B cell (primary cell): ENCODE measurements around the gene RECK.

ENCODE experiments used
- EZH2 ChIP-seq: IDR thresholded peaks from 2 replicates; pipeline ENCODE4 v1.6.1; 2012; ENCODE audit warnings: borderline replicate concordance, low read depth, mild to moderate bottlenecking, moderate library complexity, low read length; ENCODE audit not compliant: insufficient read depth, poor library complexity, severe bottlenecking
- TF ChIP-seq, protein P1 (sequence below): fragments of 200-600 bp; IDR thresholded peaks from one replicate; pipeline ENCODE4 v1.8.0; 2022; ENCODE audit warnings: antibody characterized with exemption, mild to moderate bottlenecking

DNA sequence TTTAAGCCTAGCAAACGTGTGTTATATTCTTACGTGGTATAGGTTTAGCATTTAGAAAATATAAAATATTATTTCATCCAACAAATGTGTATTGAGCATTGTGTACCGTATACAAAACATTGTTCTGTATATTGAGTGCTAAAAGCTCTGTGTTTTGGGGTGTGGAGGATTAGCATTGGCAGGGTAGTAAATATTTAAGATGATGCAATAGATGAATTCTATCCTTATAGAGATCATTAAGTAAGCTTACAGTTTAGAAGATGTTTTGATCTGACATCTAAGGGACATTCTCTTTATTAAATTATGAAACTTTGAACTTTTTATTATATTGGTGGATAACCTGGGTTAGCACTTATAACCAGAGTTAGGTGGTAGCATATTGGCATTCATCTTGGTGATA, 51.3 kb downstream of the RECK start:
- TF ChIP-seq, protein P1, sequence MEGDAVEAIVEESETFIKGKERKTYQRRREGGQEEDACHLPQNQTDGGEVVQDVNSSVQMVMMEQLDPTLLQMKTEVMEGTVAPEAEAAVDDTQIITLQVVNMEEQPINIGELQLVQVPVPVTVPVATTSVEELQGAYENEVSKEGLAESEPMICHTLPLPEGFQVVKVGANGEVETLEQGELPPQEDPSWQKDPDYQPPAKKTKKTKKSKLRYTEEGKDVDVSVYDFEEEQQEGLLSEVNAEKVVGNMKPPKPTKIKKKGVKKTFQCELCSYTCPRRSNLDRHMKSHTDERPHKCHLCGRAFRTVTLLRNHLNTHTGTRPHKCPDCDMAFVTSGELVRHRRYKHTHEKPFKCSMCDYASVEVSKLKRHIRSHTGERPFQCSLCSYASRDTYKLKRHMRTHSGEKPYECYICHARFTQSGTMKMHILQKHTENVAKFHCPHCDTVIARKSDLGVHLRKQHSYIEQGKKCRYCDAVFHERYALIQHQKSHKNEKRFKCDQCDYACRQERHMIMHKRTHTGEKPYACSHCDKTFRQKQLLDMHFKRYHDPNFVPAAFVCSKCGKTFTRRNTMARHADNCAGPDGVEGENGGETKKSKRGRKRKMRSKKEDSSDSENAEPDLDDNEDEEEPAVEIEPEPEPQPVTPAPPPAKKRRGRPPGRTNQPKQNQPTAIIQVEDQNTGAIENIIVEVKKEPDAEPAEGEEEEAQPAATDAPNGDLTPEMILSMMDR = no peak
- TF ChIP-seq EZH2 = no peak
